RWPE2 (cell line): ENCODE measurements around the gene MTOR.

Experiments
- ATAC-seq: fragments of 200-7000 bp; cut with Tn5 transposase; 3 replicates; pipeline ENCODE4 v1.9.1; 2021; ENCODE audit warnings: low read depth
- DNase-seq: peaks from one replicate; pipeline ENCODE4 v3.0.0-alpha.2; 2020; ENCODE audit warnings: low spot score
- H3K27ac ChIP-seq: fragments of 450-650 bp; 2 replicates; pipeline ENCODE4 v1.5.1; 2017; ENCODE audit warnings: mild to moderate bottlenecking; ENCODE audit not compliant: poor library complexity, severe bottlenecking
- H3K27me3 ChIP-seq: fragments of 250-450 bp; sonication (Bioruptor Pico); 2 replicates; pipeline ENCODE4 v1.5.1; 2021; ENCODE audit warnings: mild to moderate bottlenecking, moderate library complexity; ENCODE audit not compliant: insufficient read depth, poor library complexity, severe bottlenecking
- H3K36me3 ChIP-seq: fragments of 250-450 bp; sonication (Bioruptor Pico); 2 replicates; pipeline ENCODE4 v1.5.1; 2020; ENCODE audit warnings: low read depth, mild to moderate bottlenecking, moderate library complexity
- H3K4me1 ChIP-seq: fragments of 250-450 bp; sonication (Bioruptor Pico); 2 replicates; pipeline ENCODE4 v1.5.1; 2021; ENCODE audit warnings: mild to moderate bottlenecking, moderate library complexity; ENCODE audit not compliant: insufficient read depth, poor library complexity, severe bottlenecking
- H3K4me3 ChIP-seq: fragments of 250-450 bp; sonication (Bioruptor Pico); 2 replicates; pipeline ENCODE4 v1.5.1; 2021; ENCODE audit warnings: mild to moderate bottlenecking, moderate library complexity; ENCODE audit not compliant: severe bottlenecking
- H3K9me3 ChIP-seq: fragments of 250-450 bp; sonication (Bioruptor Pico); 2 replicates; pipeline ENCODE4 v1.5.1; 2021; ENCODE audit warnings: mild to moderate bottlenecking, moderate library complexity; ENCODE audit not compliant: severe bottlenecking
- TF ChIP-seq, protein P1 (sequence below): fragments of 450-650 bp; IDR thresholded peaks from one replicate; pipeline ENCODE4 v1.5.1; 2017; ENCODE audit warnings: mild to moderate bottlenecking, moderate library complexity; ENCODE audit not compliant: poor library complexity, severe bottlenecking

The MTOR gene

DNA sequence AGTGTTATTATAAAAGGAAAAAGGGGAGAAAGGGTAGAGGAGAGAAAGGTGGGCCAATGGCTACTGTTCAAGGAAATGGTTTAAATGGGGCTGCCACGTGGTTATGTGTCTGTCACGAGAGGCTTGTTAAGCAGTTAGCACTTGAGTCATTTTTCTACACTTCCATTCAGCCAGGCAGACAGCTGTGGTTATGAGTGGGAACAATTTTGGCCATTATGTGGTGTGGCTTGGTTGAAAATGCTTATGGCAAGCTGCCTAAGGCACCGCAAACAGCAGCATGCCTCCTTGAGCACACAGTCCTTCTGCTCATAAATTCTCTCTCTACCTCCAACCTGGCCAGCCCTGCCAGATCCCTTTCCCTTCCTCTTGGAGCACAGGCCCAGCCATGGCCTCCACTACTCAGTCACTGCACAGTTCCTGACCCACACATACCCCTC, 199.4 kb downstream of the MTOR start:
- Histone ChIP-seq H3K27me3 (no peaks in the 10 kb centered on the region), H3K9me3 (no peaks in the 10 kb centered on the region), H3K4me1 (peaks cover 4% of the 10 kb centered on the region), H3K27ac (no peak overlapping the region), H3K4me3 (no peak overlapping the region), H3K36me3 (peaks cover 46% of the 10 kb centered on the region)
- no peak for ATAC-seq
- DNase-seq = peak; percentile 7
- TF ChIP-seq, protein P1, sequence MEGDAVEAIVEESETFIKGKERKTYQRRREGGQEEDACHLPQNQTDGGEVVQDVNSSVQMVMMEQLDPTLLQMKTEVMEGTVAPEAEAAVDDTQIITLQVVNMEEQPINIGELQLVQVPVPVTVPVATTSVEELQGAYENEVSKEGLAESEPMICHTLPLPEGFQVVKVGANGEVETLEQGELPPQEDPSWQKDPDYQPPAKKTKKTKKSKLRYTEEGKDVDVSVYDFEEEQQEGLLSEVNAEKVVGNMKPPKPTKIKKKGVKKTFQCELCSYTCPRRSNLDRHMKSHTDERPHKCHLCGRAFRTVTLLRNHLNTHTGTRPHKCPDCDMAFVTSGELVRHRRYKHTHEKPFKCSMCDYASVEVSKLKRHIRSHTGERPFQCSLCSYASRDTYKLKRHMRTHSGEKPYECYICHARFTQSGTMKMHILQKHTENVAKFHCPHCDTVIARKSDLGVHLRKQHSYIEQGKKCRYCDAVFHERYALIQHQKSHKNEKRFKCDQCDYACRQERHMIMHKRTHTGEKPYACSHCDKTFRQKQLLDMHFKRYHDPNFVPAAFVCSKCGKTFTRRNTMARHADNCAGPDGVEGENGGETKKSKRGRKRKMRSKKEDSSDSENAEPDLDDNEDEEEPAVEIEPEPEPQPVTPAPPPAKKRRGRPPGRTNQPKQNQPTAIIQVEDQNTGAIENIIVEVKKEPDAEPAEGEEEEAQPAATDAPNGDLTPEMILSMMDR = no peak

DNA sequence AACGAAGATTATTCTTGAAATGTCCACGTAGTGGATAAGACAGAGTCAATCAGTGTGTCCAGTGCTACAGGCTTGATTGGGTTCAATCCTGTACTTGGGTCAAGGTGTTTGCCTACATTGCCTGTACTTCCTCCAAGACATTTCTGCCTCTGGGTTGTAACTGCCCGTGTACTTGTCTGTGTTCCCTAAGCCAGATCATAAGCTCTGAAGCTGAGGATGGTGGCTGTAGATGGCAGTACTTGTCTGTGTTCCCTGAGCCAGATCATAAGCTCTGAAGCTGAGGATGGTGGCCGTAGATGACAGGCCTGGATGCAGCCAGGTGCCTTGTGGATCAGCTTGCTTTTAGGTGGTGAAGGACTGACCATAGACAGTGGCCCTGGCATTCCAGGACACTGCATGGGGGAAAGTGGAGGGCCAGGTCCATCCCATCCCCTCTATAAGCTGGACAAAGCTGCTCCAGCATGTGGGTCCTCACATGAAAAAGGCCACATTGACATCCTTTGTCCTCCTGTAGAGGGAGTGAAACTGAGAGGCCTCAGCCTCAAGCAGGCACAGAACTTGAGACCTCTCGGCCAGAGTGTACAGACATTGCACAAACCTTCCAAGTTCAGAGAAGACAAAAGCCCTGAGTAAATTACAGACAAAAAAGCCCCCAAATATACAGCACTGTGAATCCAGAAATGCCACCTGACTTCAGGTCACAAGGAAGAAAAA, 200.5 kb downstream of the MTOR start:
- TF ChIP-seq, protein P1 = no peak
- DNase-seq = peak; percentile 28
- ATAC-seq = no peak
- peaks cover 4% of the 10 kb centered on the region for H3K4me1 ChIP-seq
- no peak overlapping the region for H3K4me3 ChIP-seq
- no peaks in the 10 kb centered on the region for H3K9me3 ChIP-seq
- H3K27ac ChIP-seq = no peak overlapping the region
- peaks cover 45% of the 10 kb centered on the region for H3K36me3 ChIP-seq
- no peaks in the 10 kb centered on the region for H3K27me3 ChIP-seq

DNA sequence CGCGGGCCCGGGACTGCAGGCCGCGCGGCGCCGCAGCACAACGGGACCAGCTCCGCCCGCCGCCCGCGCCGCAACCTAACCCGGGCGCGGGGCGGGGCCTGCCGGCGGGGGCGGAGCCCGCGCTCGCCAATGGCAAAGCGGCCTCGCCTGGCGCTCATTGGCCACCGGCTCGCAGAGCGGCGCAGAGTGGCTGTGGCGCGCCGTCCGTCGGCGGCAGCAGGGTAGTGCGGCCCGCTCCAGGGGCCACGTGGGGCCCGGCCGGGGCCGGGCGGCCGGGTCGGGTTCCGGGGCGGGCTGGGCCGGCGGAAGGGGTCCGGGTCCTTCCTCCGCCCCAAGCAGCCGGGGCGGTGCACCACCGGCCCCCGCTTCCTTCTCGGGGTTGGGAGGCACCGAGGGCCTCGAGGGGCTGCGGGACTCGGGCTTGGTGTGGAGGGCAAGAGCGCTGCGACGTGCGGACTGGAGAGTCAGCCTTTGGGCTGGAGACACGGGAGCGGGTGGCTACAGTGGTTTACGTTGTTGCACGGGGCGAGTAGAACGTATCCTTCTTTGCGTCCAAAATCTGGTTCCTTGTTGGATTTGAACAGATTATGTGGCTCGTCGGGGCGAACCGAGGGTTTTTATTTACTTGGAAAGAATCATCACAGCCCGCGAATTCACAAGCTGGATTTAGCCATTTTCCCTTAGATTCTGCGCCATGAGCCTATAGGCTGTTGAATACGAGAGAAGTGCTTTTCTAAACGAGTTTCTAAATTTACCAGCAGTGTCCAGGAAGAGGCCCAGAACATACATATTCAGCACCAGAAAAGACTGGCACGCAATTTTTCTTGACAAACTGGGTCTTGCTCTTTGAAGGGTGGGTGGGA, 202.2 kb downstream of the MTOR start, which contains the start of gene SRM:
TSS of gene SRM (minus strand) at position 51 of the 863 bp plus-strand sequence. CDS start 75 bp downstream, outside the sequence.
- no peaks in the 10 kb centered on the region for H3K27me3 ChIP-seq
- no peaks in the 10 kb centered on the region for H3K9me3 ChIP-seq
- TF ChIP-seq, protein P1 = peak; percentile 16
- peak within 1 kb of the TSS; percentile 96 for H3K4me3 ChIP-seq
- peaks cover 38% of the 10 kb centered on the region for H3K36me3 ChIP-seq
- peaks cover 4% of the 10 kb centered on the region for H3K4me1 ChIP-seq
- peak within 1 kb of the TSS; percentile 57 for H3K27ac ChIP-seq
- DNase-seq (no peak), ATAC-seq (peak; percentile 96)

DNA sequence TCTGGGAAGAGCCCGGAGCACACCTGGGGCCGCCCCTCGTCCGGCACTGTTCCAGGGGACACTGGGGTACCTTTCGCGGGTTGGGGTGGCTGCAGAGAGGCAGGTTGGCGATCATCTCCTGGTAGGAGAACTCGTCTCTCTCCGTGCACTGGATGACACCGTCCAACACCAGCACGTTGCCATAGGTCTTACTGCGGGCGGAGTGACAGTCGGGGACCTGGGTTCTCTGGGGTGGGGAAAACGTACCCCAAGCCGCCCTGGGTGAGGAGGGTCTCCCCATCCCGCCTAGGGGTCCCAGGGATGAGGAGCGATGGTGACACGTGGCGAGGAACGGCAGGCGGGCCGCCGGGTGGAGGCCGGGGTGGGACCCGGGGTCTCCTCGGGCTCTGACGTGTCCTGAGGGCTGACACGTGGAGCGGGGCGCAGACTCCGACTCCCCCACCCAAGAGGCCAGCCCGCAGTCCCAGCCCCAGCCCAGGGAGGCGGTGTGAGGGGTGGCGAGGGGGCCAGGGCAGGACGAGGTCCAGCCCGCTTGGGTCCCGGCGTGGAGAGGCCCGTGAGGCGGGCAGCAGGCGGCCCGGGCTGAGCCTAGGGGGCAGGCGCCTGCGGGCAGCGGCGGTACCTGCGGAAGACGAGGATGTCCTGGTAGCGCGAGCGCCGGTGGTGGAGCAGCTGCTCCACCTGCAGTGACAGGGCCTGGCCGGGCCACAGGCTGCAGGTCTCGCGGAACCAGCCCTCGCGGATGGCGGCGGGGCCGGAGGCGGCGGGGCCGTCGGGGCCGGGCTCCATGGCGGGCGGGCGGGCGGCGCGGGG, 203.0 kb downstream of the MTOR start:
- Histone ChIP-seq H3K4me3 (peak overlapping the region; percentile 96), H3K9me3 (no peaks in the 10 kb centered on the region), H3K27ac (peak overlapping the region; percentile 57), H3K36me3 (peaks cover 34% of the 10 kb centered on the region), H3K4me1 (peaks cover 4% of the 10 kb centered on the region), H3K27me3 (no peaks in the 10 kb centered on the region)
- ATAC-seq = peak; percentile 9; the same call in 1 of the 3 replicates
- DNase-seq = no peak
- TF ChIP-seq, protein P1 = no peak
